NCI-H2029 (cell line): ENCODE data around the gene SLC25A29.
"Not testable (repeated sequence)": the region's sequence is repeated elsewhere in the genome, so short reads cannot be mapped to it uniquely, and the experiment has no call there.

Experiments
- DNase-seq: peaks from one replicate; lab custom pipeline; 2025; lab: John Stamatoyannopoulos, UW

The SLC25A29 gene

GRCh38 chr14:100312110-100312876, 6.0 kb upstream of the SLC25A29 start:
- DNase-seq = not testable (repeated sequence)

DNA sequence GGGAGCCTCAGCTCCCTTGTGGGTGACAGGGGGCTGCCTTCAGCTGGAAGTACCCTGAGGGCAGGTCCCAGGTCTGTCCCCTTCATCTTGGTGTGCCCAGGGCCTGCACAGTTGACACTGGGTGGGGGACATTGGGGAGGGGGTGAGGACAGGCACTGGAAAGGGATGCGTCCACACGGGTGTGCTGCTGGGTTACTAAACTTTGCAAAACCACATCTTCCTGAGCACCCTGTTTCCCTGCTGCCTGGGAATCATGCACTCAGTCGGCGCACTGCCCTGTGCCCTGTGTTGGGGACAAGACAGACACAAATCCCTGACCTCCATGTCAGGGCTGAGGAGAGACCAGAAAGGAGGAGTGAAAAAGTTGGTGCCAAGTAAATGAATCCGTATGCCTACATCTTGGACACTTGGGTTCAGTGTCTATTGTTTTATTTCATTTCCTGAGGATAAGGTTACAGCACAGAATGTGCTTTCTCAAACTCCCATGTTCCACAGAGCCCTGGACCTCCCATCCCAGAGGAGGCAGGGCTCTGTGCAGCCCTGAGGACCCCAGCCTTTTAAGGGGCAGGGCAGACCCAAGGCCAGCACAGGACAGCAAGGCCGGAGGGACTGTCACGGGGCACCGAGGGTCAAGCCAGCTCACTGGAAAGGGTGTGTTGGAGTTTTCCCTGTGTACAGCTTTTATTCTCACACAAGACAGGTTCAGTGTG, 2.9 kb upstream of the SLC25A29 start:
- no peak for DNase-seq

DNA sequence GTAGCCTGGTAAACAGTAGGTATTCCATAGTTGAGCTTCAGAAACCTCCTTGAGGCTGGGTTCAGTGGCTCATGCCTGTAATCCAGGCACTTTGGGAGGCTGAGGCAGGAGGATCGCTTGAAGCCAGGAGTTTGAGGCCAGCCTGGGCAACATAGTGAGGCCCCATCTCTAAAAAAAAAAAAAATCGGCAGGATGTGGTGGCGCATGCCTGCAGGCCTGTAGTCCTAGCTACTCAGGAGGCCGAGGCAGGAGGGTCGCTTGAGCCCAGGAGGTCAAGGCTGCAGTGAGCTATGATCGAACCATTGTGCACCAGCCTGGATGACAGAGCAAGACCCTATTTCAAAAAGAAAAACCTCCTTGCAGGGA, 2.2 kb upstream of the SLC25A29 start:
- not testable (repeated sequence) for DNase-seq

DNA sequence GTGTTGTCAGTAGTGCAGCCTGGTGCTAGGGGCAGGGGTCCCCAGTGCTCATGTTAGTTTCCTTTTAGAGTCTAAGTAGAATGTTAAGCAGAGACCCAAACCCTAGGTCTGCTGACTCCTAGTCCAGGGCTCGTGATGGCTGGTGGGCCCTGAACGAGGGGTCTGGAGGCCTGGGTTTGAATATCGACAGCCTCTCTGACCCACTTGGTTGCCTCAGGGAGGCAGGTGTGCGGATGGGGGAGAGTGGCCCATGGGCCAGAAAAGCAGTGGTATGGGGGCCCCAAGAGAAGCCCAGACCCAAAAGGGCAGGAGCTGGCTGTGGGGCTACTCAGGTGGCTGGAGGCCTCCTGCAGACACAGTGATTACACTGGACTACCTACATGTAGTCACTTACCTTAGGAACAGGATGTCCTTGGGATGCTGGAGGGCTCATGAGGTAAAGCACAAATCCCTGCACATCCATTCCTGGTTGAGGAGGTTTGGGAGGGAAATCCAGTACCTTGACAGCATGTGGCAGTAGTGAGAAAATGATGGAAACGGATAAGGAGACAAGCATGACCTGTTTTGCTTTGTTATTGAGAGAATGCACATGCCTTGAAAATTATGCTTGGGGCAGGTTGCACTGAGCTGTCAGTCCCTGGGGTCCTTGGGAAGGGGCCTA, 1.7 kb upstream of the SLC25A29 start:
- DNase-seq = no peak

DNA sequence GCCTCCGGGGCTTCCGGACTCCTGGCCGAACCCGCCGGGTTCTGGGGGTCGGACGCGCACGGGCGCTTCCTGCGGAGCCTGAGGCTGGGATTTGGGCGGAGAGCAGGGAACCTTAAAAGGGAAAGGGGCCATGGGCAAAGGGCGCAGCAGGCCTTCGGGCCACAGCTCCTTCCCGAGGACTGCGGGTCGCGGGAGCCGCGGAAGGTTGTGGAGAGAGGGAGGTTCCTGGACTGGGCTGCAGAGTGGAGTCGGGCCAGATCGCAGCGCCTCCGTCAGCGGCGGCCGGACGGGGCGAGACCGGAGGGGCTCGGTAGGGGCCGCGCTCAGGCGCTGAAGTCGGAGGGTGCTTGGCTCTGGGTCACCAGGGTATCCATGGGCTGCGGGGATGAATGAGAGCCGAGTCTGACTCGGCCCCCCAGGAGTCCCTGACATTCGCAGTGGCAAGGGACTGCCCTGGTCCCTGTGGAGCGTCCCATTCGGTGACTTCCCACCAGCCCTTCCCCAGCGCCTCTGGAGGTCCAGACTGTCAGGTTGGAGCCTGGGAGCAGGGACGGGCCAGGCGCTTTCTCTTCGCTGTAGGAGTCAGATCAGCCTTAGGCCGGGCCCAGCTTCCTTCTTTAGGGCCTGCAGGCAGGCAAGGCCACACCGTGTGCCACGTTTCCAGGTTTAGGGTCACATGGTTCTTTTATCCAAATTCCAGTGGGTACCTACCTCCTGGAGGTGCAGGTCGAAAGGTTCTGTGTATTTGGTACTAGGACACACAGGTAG, 938 bp upstream of the SLC25A29 start:
- no peak for DNase-seq

- DNase-seq = peak; percentile 69
Observed at GRCh38 chr14:100305324-100306100, 732 bp downstream of the SLC25A29 start.

DNA sequence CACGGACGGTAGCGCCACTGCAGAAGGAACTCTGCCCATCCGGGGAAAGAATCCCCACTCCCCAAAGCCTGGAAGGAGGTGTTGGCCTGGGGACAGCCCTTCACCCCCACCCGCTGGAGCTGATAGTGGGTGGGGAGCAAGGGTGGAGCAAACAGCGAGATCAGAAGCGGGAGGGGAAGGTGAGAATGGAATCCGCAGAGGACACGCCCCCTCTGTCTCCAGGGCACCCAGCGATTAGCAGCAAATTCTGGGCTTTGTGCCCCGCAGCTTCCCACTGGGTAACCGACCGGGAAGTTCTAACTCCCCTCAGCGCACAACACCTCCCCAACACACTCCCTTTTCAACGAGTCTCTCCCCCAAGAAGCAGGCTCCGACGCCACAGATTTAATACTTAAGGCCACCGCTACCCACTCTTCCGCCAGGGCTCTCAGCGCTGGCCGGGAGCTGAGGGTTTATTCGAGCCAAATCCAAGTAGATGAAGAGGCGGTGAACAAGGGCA, 1.4 kb downstream of the SLC25A29 start:
- no peak for DNase-seq

- DNase-seq = no peak
Observed at GRCh38 chr14:100303925-100304324, 2.3 kb downstream of the SLC25A29 start.

DNA sequence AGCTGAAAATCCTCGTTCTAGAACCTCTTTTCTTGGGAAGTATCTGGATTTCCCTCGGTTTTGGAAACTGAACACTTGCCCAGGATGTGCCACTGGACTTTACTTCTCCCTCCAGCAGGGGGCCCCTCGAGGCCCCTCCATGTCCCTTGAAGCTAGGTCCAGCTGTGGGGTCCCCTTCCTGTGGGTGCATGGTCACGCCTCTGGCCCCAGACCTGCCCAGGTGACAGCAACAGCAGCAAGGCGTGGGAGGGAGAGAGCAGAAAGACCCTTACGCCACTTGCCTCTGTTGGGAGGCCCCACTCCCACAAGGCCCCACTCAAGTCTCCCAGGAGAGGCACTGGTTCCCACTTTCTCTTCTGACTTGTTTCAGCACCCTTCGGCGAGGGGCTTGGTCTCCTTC, 3.1 kb downstream of the SLC25A29 start:
- DNase-seq = no peak

GRCh38 chr14:100302616-100303015, 3.6 kb downstream of the SLC25A29 start:
- no peak for DNase-seq

DNA sequence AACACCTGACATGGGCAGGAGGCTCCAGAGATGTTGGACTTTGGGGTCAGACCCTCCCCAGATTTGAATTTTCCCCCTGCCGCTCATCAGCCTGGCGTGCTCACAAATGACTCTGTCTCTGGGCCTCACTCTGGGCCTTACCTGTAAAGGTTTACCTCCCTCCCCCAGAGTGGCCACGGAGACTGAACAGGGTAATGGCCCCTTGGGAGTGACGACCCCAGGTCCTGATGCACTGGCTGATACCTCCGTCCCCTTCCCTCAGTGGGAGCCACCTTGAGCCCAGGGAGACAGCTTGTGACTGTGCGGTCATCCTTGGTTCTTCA, 7.0 kb downstream of the SLC25A29 start:
- no peak for DNase-seq

DNA sequence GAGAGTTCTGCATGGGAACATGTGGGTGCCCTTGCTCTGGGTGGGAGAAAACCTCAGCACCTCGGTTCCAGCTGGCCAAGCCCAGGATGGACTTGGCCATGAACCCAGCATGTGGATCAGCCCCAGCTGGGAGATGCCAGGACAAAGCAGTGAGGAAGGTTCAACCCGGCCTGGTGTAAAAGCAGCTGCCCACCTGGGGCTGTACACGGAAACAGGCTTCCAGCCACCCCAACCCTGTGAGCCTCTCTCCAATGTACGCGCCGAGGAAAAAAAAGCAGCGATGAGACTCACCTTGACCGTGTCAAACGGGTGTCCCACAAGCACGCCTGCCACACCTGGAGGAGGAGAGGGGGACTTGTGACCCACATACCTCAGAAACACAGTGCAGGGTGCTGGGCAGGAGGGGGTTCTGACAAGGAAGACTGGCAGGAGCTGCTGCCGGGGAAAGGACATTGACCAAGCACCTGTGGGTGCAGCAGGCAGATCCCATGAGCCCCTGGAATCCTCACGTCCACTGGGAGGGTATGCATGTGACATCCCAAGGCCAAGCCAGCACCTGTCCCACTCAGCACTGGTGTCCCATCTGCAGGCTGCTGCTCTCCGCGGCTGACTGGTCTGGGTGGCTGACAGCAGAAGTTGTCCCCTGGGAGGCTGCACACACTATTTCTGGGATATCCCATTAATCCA, 7.5 kb downstream of the SLC25A29 start:
- DNase-seq = no peak

DNA sequence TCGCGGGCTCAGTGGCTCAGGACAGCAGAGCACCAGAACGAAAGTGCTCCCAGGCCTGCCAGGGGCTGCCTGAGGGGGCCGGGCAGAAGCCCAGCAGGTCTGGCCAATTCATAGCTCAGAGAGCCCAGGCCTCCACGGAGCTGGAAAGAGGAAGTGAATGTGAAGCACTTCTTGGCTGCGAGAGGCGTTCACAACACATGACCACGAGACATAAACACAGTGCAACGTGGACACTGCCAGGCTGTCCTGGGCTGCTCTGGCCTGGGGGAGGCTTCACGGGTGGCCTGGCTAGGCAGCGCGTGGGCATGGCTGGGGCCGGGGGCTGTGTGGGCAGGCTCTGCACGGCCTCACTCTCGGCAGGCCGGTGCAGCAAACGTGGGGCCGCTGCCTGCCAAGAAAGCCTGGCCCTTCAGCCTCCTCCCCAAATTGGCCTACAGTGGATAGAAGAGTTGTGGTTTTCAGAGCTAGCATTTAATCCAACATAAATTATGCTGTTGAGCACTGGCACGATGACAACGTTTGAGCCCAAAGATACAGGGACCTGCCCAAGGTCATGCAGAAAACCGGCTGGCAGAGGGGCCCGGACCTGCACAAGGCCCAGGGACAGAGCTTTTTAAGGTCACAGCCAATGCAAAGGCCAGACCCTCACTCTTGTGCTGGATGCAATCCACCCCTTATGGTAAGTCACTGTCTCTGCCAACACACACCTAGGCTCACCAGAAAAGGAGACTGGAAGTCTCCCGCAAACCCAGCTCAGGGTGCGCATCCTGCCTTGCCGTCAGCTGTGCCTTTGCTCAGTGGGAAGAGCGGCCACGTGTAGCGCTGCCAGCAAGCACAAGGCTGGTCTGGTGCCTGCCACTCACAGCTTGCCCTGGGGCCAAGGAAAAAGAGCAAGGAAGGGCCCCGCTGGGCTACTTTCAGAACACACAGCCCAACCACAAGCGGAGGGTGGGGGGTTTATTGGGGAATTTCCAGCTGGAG, 8.6 kb downstream of the SLC25A29 start:
- no peak for DNase-seq

DNA sequence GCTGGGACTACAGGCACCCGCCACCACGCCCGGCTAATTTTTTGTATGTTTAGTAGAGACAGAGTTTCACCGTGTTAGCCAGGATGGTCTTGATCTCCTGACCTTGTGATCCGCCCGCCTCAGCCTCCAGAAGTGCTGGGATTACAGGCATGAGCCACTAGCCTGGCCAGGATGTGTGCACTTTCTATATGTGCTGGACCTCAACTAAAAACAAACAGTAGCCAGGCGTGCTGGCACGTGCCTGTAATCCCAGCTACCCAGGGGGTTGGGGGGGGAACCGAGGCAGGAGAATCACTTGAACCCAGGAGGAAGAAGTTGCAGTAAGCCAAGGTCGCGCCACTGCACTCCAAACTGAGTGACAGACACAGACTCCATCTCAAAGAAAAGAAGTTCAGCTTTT, 9.5 kb downstream of the SLC25A29 start:
- DNase-seq = not testable (repeated sequence)

- no peak for DNase-seq
Observed at GRCh38 chr14:100296106-100296651, 10.1 kb downstream of the SLC25A29 start.

DNA sequence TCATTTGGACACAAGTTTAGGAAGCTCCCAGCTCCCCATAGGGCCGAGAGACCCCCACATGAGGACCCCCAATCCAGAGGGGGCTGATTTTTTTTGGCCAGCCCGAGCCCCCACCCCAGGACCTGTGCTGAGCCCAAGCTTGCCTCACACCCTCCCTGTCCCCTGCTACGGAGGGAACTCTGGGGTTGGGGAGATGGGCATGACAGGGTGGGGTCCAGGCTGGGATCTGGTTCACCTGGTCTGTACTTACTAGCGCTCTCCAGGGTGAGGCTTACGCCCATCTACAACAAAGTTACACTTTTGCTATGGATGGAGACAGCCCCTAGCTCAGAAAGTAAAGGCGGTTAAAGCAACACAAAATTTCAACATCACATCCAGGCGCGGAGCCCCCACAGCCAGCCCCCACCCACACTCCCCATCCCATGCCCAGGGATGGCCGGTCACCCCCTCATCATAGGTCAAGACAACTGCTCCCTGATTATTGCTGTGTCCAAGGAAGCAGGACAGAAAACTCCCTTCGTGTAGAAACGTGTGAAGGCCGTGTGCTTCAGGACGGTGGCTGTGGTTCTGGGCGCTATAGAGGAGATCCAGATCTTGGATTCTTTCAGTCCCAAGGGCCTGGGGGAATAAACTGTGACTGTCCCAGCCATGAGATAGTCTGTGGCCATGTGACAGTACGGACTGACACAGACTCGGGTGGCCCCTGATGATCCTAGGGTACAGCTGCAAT, 10.7 kb downstream of the SLC25A29 start:
- no peak for DNase-seq

GRCh38 chr14:100294963-100295330, 11.3 kb downstream of the SLC25A29 start:
- DNase-seq = no peak

- DNase-seq = no peak
Observed at GRCh38 chr14:100294213-100294962, 11.9 kb downstream of the SLC25A29 start.
